ENCODE data around the gene LRRC23. TPM values are rescaled to one million over a fixed set of nuclear protein-coding genes. Genes with fewer than 3 reads are reported as not detected.

LRRC23 gene
- total and polyA plus RNA-seq, 9 of the 15 experiments (the other 6 are each of a cell fraction or from before 2014, with no cell fraction given) = 2.2 to 7.0 (median 3.0) TPM

GRCh38 chr12:6890789-6891645, 13.6 kb upstream of the LRRC23 start (continued):
- peak; percentile 87 for TF ChIP-seq POLR2G (IDR thresholded peaks at IDR 0.05; ENCODE audit: low read depth, low read length)
- no peak for TF ChIP-seq ZNF511 (CRISPR knock-in tag; IDR thresholded peaks at IDR 0.05)
- TF ChIP-seq ELK3 (CRISPR knock-in tag; IDR thresholded peaks at IDR 0.05) = no peak
- TF ChIP-seq FOXA3 (CRISPR knock-in tag; conservative IDR thresholded peaks at IDR 0.05 in 1 of 2, IDR thresholded peaks at IDR 0.05 in 1 of 2) = no peak
- TF ChIP-seq MAX (CRISPR knock-in tag; IDR thresholded peaks at IDR 0.05) = peak; percentile 84
- TF ChIP-seq CREBBP (IDR thresholded peaks at IDR 0.05; ENCODE audit: low read depth, low read length) = no peak
- peak; percentile 96 for TF ChIP-seq C11orf30 (IDR thresholded peaks at IDR 0.05; ENCODE audit: low read depth)
- TF ChIP-seq ZNF232 (CRISPR knock-in tag; IDR thresholded peaks at IDR 0.05) = no peak
- no peak for TF ChIP-seq ZNF41 (CRISPR knock-in tag; conservative IDR thresholded peaks at IDR 0.05)
- no peak for TF ChIP-seq ZKSCAN3 (CRISPR knock-in tag; IDR thresholded peaks at IDR 0.05)
- no peak for TF ChIP-seq ARHGAP35 (IDR thresholded peaks at IDR 0.05; ENCODE audit: partially characterized antibody)
- TF ChIP-seq ZBTB33 (CRISPR knock-in tag; IDR thresholded peaks at IDR 0.05) = peak; percentile 68; the same call in 1 of the 2 replicates
- no peak for TF ChIP-seq TRIM28 (IDR thresholded peaks at IDR 0.05)
- no peak; the same call in 1 of the 2 replicates for TF ChIP-seq CBX1 (IDR thresholded peaks at IDR 0.05; ENCODE audit: low read depth)
- TF ChIP-seq HMG20A (CRISPR knock-in tag; conservative IDR thresholded peaks at IDR 0.05) = no peak
- TF ChIP-seq TEAD1 (CRISPR knock-in tag; IDR thresholded peaks at IDR 0.05) = peak in 1 of 2 experiments; percentile 61; a peak in 1 of 4 replicates
- TF ChIP-seq JUNB (CRISPR knock-in tag; conservative IDR thresholded peaks at IDR 0.05) = no peak
- no peak for TF ChIP-seq ZNF280A (IDR thresholded peaks at IDR 0.05; ENCODE audit: low read depth, partially characterized antibody)
- TF ChIP-seq KLF16 (IDR thresholded peaks at IDR 0.05) = no peak
- peak; percentile 91 for TF ChIP-seq RB1 (IDR thresholded peaks at IDR 0.05; ENCODE audit: low read depth)
- peak; percentile 94 for TF ChIP-seq TOE1 (IDR thresholded peaks at IDR 0.05; ENCODE audit: borderline replicate concordance)
- no peak for TF ChIP-seq TOE1 (CRISPR knock-in tag; IDR thresholded peaks at IDR 0.05; ENCODE audit: borderline replicate concordance, low read depth)
